HG02870 (cell line): Measurements from ENCODE around the gene UBE2Q2.
A peak's percentile ranks its signal among the peaks of the same experiment; 100 is the strongest.
"Not testable (repeated sequence)": the region's sequence is repeated elsewhere in the genome, so short reads cannot be mapped to it uniquely, and the experiment has no call there.

Source experiments
- ATAC-seq: cut with Tn5 transposase; IDR thresholded peaks from one replicate; pipeline ENCODE4 v1.9.1; 2021; ENCODE audit warnings: mild to moderate bottlenecking, moderate library complexity; ENCODE audit not compliant: unreplicated experiment

Gene UBE2Q2

GRCh38 chr15:75864213-75865059, 21.2 kb downstream of the UBE2Q2 start:
- no peak for ATAC-seq

- not testable (repeated sequence) for ATAC-seq
These were observed 22.8 kb downstream of the UBE2Q2 start for GRCh38 chr15:75866045-75866444.

DNA sequence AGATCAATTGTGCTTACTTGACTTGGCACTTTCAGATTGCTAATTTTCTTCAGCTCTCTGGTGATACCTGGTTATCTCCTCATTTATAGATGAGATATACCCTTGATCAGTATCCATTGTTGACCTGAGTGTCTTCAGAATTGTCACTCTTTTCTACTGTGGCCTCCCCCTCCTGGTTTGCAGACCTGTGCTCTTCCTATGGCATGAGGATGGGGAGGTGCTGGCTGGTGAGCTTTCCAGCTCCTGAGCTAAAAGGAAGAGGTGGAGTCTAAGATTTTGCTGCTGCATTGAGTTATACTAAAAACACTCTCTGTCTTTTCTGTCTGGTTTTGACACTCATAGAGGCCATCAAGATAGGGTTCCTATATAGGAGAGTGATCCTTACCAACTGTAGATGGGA, 23.7 kb downstream of the UBE2Q2 start:
- ATAC-seq = no peak

GRCh38 chr15:75867449-75867848, 24.2 kb downstream of the UBE2Q2 start:
- ATAC-seq = no peak

GRCh38 chr15:75868019-75868418, 24.8 kb downstream of the UBE2Q2 start:
- ATAC-seq = no peak

DNA sequence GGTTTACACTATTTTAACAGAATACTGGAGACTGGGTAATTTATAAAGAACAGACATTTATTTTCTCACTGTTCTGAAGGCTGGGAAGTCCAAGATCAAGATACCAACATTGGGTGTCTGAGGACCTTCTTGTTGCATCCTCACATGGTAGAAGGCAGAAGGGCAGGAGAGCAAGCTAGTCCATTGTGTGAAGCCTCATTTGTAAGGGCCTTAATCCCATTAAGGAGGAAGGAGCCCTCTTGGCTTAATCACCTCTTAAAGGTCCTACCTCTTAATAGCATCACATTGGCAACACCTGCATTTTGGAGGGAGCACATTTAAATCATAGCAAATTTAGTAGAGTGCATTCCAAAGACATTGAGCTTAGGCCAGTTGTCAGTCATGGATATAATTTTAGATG, 26.2 kb downstream of the UBE2Q2 start:
- ATAC-seq = no peak

GRCh38 chr15:75871589-75871988, 28.3 kb downstream of the UBE2Q2 start:
- not testable (repeated sequence) for ATAC-seq

- ATAC-seq = no peak
These were observed 29.2 kb downstream of the UBE2Q2 start for GRCh38 chr15:75872403-75872990.

DNA sequence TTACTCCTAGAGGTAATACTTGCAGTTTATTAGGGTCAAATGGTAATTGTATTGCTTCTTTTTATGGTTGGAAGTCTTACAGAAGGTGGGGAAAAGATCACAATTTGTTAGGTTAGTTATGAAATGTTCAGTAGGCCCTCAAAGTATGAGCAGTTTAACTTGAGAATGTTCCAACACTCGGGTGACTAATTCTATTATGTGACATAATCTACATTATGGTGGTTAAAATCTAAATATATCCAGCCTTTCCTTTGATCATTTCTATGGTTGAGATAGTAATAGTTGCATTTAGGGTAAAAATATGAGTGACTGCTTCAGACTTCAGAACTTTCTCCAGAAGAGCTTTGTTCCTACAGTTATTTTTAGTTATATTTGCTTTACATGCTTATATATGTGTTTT, 40.8 kb downstream of the UBE2Q2 start:
- ATAC-seq = no peak

DNA sequence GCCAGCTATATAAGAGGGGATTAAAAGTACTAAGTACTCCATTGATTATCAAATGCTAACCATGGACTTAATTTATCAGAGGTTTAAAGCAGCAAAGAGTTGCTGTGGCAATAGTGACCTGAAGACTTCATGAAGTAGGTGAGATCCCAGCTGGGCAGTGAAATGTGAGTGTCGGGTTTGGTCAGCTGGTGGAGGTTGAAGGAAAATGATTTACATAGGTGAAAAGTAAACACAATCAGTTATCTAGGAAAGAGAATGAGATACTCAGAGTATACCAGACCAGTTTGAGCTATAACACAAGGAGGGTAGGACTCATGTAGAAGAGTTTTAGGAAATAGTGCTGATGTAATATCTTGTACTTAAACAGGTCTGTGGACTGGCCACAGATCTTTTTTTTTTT, 43.9 kb downstream of the UBE2Q2 start:
- ATAC-seq = no peak

DNA sequence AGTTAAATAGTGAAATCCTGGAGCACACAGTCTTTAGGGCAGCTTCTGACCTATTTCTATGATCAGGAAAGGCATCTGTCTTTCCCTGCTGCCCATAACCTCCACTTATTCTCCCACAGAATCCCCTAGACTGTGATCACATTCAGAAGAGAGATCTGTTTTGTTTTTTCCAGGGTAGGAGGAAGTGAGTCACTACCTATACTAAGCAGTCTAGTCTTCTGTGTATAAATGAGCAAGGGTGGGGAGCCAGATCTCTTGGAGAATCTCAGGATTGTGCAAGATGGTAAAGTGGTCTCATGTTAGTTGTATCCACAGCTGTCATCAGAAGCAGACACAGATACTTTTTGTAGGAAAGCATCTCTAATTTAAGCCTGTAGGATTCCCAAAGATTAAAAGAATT, 48.6 kb downstream of the UBE2Q2 start:
- ATAC-seq = no peak

DNA sequence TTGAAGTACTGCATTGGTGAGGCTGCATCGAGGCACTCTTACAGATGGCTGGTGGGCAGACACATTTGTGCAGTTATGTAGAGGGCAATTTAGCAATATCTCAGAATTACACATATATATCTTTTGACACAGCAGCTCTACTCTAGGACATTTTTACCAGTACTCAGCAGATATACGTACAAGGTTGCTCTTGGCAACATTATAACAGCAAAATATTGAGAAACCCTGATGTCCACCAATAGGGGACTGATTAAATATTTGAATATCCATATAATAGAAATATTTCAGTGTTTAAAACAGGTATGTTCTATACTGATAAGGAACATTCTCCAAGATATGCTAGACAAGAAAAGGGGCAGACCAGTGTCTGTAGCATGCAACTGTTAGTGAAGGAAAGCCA, 52.5 kb downstream of the UBE2Q2 start:
- no peak for ATAC-seq

- ATAC-seq = no peak
These were observed 57.3 kb downstream of the UBE2Q2 start for GRCh38 chr15:75900577-75900976.

DNA sequence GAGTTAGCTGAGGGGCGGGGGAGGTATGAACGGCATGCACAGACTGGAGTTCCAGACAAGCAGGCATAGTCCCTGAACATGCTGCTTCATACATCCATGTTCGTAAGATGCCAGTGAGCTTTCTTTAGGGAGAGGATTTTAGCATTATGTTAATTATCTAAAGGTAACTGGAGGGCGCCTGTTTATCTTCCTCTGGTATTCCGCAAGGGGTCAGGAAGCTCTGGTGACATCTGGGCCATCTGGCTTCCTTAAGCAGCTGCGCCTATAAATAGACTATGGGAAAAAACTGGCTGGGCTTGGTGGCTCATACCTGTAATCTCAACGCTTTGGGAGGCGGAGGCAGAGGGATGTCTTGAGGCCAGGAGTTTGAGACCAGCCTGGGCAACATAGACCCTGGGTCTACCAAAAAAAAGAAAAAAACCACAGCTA, 58.9 kb downstream of the UBE2Q2 start:
- ATAC-seq = no peak

GRCh38 chr15:75903331-75904239, 60.3 kb downstream of the UBE2Q2 start, which contains the start of gene FBXO22:
Gene FBXO22 (plus strand): TSS chr15:75903878. CDS start chr15:75903964, 86 bp downstream.
- peak; percentile 91 for ATAC-seq

GRCh38 chr15:75905231-75905630, 62.0 kb downstream of the UBE2Q2 start:
- no peak for ATAC-seq

DNA sequence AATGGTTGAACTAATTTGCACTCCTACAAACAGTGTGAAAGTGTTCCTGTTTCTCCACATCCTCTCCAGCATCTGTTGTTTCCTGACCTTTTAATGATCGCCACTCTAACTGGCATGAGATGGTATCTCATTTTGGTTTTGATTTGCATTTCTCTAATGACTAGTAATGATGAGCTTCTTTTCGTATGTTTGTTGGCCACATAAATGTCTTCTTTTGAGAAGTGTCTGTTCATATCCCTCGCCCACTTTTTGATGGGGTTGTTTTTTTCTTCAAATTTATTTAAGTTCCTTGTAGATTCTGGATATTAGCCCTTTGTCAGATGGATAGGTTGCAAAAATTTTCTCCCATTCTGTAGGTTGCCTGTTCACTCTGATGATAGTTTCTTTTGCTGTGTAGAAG, 67.1 kb downstream of the UBE2Q2 start:
- ATAC-seq = not testable (repeated sequence)

GRCh38 chr15:75916978-75917377, 73.7 kb downstream of the UBE2Q2 start:
- ATAC-seq = no peak

- ATAC-seq = no peak
These were observed 74.9 kb downstream of the UBE2Q2 start for GRCh38 chr15:75918135-75918534.

DNA sequence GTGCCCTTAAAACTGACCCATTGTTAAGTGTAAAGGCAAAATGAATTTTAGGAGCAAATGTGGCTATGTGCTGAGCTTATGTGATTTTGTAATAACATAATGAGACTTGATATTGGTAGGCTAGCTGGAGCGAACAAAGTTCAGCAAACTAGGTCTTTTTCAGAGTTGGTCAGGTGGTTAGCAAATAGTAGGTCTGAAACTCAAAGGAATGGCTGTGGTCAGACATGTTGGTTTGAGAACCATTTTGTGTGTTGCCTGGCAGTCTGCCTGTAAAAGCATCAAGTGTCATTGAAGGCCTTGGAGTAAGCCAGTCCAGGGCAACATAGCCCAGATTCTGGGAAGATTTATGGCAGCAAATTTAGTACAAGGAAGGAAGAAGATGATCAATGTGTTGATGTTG, 76.8 kb downstream of the UBE2Q2 start:
- ATAC-seq = no peak
